Measurements from ENCODE around the gene CNTNAP2. TPM values are rescaled to one million over a fixed set of nuclear protein-coding genes. Genes with fewer than 3 reads are reported as not detected.

Gene CNTNAP2
- total and polyA plus RNA-seq, 2 donors from 2014 or later, result 0.06 to 0.13 TPM

DNA sequence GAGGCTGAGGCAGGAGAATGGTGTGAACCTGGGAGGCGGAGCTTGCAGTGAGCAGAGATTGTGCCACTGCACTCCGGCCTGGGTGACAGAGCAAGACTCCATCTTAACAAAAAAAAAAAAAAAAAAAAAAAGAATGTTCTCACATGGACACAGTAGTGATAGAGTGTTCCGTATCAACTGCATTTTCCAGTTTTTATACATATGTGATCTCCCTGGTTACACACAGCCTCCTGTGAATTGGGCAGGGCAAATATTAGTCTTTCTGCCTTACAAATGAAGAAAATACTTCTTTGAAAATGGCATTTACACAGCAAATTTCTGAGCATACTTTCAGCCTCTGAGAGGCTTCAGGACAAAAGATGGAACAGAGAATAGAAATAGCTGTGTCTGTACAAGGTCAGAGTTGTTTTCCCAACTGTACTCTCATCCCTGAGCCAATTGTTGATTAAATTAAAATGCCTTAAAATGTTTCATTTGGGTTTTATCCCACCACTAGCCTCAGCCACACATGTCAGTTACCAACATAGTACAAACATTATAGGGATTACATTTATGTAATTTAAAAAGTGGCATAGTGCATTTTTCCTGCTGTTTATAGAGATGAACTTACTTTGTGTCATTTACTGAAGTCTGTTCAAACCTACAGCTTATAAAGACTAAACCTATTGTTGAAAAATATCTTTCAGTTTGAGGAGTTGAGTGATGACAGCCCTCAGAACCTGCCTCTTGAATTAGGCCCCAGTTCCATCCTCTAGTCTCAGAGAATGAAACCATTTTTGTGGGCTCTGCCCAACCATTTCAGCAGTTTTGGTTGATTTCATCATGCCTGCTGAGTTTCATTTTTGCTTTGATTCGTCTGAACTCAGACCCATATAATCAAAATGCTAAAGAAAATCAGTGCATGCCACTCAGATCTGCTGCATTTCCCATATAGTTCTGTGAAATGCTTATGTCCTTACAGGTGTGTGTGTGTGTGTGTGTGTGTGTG is 1864.5 kb downstream of the CNTNAP2 start:
- no peaks in the 10 kb centered on the region for H3K9me3 ChIP-seq (ENCODE audit: control insufficient read depth in 2 of 3, insufficient read depth in 1 of 3, low read length in 3 of 3)
- no peak for DNase-seq
- no peak for FAIRE-seq

GRCh38 chr7:147982307-147982706 is 1865.7 kb downstream of the CNTNAP2 start:
- FAIRE-seq, result no peak
- DNase-seq, result no peak
- no peaks in the 10 kb centered on the region for H3K27me3 ChIP-seq (ENCODE audit: control insufficient read depth, insufficient read depth, low read length)
- H3K36me3 ChIP-seq (ENCODE audit: control insufficient read depth in 2 of 3, insufficient read depth in 3 of 3, low read length in 3 of 3), result no peaks in the 10 kb centered on the region
- H3K27ac ChIP-seq (ENCODE audit: low read depth in 2 of 2, low read length in 2 of 2), result no peak overlapping the region
- no peaks in the 10 kb centered on the region for H3K4me1 ChIP-seq (ENCODE audit: control insufficient read depth in 2 of 3, insufficient read depth in 2 of 3, low read depth in 1 of 3, low read length in 3 of 3)
- no peak for TF ChIP-seq CTCF (IDR thresholded peaks at IDR 0.05; ENCODE audit: borderline replicate concordance, extremely low read depth, insufficient read depth)
- no peak overlapping the region for H3K4me3 ChIP-seq (ENCODE audit: low read length in 3 of 3)
- intact Hi-C loops (cut with DNase I), result no loop called here
- H3K9ac ChIP-seq (ENCODE audit: low read length in 3 of 3), result no peak overlapping the region
- no peaks in the 10 kb centered on the region for H3K9me3 ChIP-seq (ENCODE audit: control insufficient read depth in 2 of 3, insufficient read depth in 1 of 3, low read length in 3 of 3)

More for the DNA sequence above, 1864.5 kb downstream of the CNTNAP2 start:
- H3K4me1 ChIP-seq (ENCODE audit: control insufficient read depth in 2 of 3, insufficient read depth in 2 of 3, low read depth in 1 of 3, low read length in 3 of 3), result no peaks in the 10 kb centered on the region
- TF ChIP-seq CTCF (IDR thresholded peaks at IDR 0.05; ENCODE audit: borderline replicate concordance, extremely low read depth, insufficient read depth), result no peak
- no peak overlapping the region for H3K4me3 ChIP-seq (ENCODE audit: low read length in 3 of 3)
- H3K27me3 ChIP-seq (ENCODE audit: control insufficient read depth, insufficient read depth, low read length), result no peaks in the 10 kb centered on the region
- intact Hi-C loops (cut with DNase I), result no loop called here
- H3K27ac ChIP-seq (ENCODE audit: low read depth in 2 of 2, low read length in 2 of 2), result no peak overlapping the region
- no peak overlapping the region for H3K9ac ChIP-seq (ENCODE audit: low read length in 3 of 3)
- H3K36me3 ChIP-seq (ENCODE audit: control insufficient read depth in 2 of 3, insufficient read depth in 3 of 3, low read length in 3 of 3), result no peaks in the 10 kb centered on the region

DNA sequence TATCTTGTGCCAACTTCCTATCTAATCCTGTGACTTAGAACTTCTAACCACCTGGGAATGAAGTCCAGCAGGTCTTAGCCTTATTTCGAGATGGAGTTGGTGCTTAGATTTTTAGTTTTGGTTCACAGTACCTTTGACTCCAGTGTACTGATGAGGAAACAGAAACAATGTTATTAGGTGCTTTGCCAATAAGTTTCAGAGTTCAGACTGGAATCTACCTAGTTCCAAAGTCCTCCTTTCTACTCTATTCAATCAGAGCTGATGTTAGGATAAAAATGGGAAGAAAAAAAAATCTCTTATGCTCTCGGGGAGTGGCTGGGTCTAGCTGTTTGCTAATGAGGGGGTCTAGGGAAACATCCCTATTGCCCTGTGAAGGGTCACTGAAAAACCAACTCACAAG is 1867.7 kb downstream of the CNTNAP2 start:
- H3K27ac ChIP-seq (ENCODE audit: low read depth in 2 of 2, low read length in 2 of 2), result no peak overlapping the region
- no peak overlapping the region for H3K9ac ChIP-seq (ENCODE audit: low read length in 3 of 3)
- intact Hi-C loops (cut with DNase I), result no loop called here
- DNase-seq, result no peak
- H3K36me3 ChIP-seq (ENCODE audit: control insufficient read depth in 2 of 3, insufficient read depth in 3 of 3, low read length in 3 of 3), result no peaks in the 10 kb centered on the region
- no peak overlapping the region for H3K4me3 ChIP-seq (ENCODE audit: low read length in 3 of 3)
- FAIRE-seq, result no peak
- no peak for TF ChIP-seq CTCF (IDR thresholded peaks at IDR 0.05; ENCODE audit: borderline replicate concordance, extremely low read depth, insufficient read depth)
- H3K27me3 ChIP-seq (ENCODE audit: control insufficient read depth, insufficient read depth, low read length), result no peaks in the 10 kb centered on the region
- no peaks in the 10 kb centered on the region for H3K9me3 ChIP-seq (ENCODE audit: control insufficient read depth in 2 of 3, insufficient read depth in 1 of 3, low read length in 3 of 3)
- H3K4me1 ChIP-seq (ENCODE audit: control insufficient read depth in 2 of 3, insufficient read depth in 2 of 3, low read depth in 1 of 3, low read length in 3 of 3), result no peaks in the 10 kb centered on the region
